ENCODE data around the gene TMEM144. TPM values are rescaled to one million over a fixed set of nuclear protein-coding genes. Genes with fewer than 3 reads are reported as not detected.

Gene TMEM144
- total RNA-seq, 4 donors from 2014 or later, result 3.7 to 9.3 (median 6.2) TPM

GRCh38 chr4:158297866-158298265 lies 87.6 kb downstream of the TMEM144 start:
- DNase-seq (ENCODE audit: low spot score in 2 of 2), result no peak
- WGBS, result 50% methylated on average over 3 of the region's 3 CpGs
- no peak for TF ChIP-seq CTCF (IDR thresholded peaks at IDR 0.05)
- no peak for TF ChIP-seq EP300 (IDR thresholded peaks at IDR 0.05)
- no peak for TF ChIP-seq POLR2AphosphoS5 (IDR thresholded peaks at IDR 0.05)
- no peak for TF ChIP-seq POLR2A (IDR thresholded peaks at IDR 0.05)

DNA sequence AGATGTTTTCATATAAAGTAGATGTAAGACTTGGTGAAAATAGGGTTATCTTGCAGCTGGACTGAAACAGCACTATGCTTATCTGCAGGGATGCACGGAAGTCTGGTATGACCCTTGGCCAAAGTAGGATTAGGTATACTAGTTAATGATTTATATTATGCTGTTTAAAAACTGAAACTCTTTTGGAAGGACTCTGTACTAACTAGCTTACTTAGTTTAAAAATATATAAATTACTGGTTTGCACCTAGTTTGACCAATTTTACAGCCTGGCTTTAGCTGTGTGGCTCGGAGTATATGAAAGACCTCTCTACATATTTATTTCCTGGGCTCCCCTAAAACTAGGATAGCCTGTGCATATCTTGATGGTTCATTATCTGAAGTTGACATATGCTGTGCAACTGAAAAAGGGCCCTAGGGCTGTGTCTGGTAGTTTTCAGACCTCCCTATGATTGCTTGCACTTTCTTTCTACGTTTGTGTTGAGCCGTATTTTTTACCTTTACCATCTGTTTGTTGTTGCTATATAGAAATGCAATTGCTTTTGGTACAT lies 89.2 kb downstream of the TMEM144 start:
- Histone ChIP-seq H3K36me3 (no peaks in the 10 kb centered on the region), H3K27ac (no peak overlapping the region), H3K4me1 (peaks cover 12% of the 10 kb centered on the region), H3K27me3 (no peaks in the 10 kb centered on the region), H3K4me3 (no peak overlapping the region), H3K9me3 (no peaks in the 10 kb centered on the region)
- TF ChIP-seq EP300 (IDR thresholded peaks at IDR 0.05), result no peak
- no peak for TF ChIP-seq POLR2AphosphoS5 (IDR thresholded peaks at IDR 0.05)
- no peak for TF ChIP-seq CTCF (IDR thresholded peaks at IDR 0.05)
- no peak for TF ChIP-seq POLR2A (IDR thresholded peaks at IDR 0.05)
- DNase-seq (ENCODE audit: low spot score in 2 of 2), result no peak
- 73% methylated on average over 4 of the region's 4 CpGs for WGBS

More at GRCh38 chr4:158297866-158298265, 87.6 kb downstream of the TMEM144 start:
- no peak overlapping the region for H3K27ac ChIP-seq
- no peaks in the 10 kb centered on the region for H3K27me3 ChIP-seq
- peaks cover 10% of the 10 kb centered on the region for H3K4me1 ChIP-seq
- no peaks in the 10 kb centered on the region for H3K36me3 ChIP-seq
- no peak overlapping the region for H3K4me3 ChIP-seq
- H3K9me3 ChIP-seq, result peaks cover 3% of the 10 kb centered on the region

GRCh38 chr4:158300012-158300411 lies 89.7 kb downstream of the TMEM144 start:
- peaks cover 12% of the 10 kb centered on the region for H3K4me1 ChIP-seq
- 76% methylated on average over 3 of the region's 3 CpGs for WGBS
- no peaks in the 10 kb centered on the region for H3K27me3 ChIP-seq
- TF ChIP-seq CTCF (IDR thresholded peaks at IDR 0.05) (no peak), POLR2AphosphoS5 (IDR thresholded peaks at IDR 0.05) (no peak), POLR2A (IDR thresholded peaks at IDR 0.05) (no peak), EP300 (IDR thresholded peaks at IDR 0.05) (no peak)
- H3K9me3 ChIP-seq, result no peaks in the 10 kb centered on the region
- H3K36me3 ChIP-seq, result no peaks in the 10 kb centered on the region
- DNase-seq (ENCODE audit: low spot score in 2 of 2), result no peak
- H3K27ac ChIP-seq, result no peak overlapping the region
- no peak overlapping the region for H3K4me3 ChIP-seq

- Histone ChIP-seq H3K9me3 (no peaks in the 10 kb centered on the region), H3K4me1 (peaks cover 12% of the 10 kb centered on the region), H3K27me3 (no peaks in the 10 kb centered on the region), H3K4me3 (no peak overlapping the region), H3K36me3 (no peaks in the 10 kb centered on the region), H3K27ac (no peak overlapping the region)
- DNase-seq (ENCODE audit: low spot score in 2 of 2), result no peak
- TF ChIP-seq POLR2AphosphoS5 (IDR thresholded peaks at IDR 0.05) (no peak), EP300 (IDR thresholded peaks at IDR 0.05) (no peak), POLR2A (IDR thresholded peaks at IDR 0.05) (no peak)
- 35% methylated on average over 2 of the region's 2 CpGs for WGBS
Observed at GRCh38 chr4:158302076-158302866, 92.0 kb downstream of the TMEM144 start.

GRCh38 chr4:158304694-158305093 lies 94.4 kb downstream of the TMEM144 start:
- Histone ChIP-seq H3K4me3 (no peak overlapping the region), H3K27me3 (no peaks in the 10 kb centered on the region), H3K9me3 (no peaks in the 10 kb centered on the region), H3K4me1 (peaks cover 12% of the 10 kb centered on the region), H3K36me3 (no peaks in the 10 kb centered on the region), H3K27ac (no peak overlapping the region)
- DNase-seq (ENCODE audit: low spot score in 2 of 2), result no peak
- no peak for TF ChIP-seq CTCF (IDR thresholded peaks at IDR 0.05)
- TF ChIP-seq POLR2AphosphoS5 (IDR thresholded peaks at IDR 0.05), result no peak
- no peak for TF ChIP-seq EP300 (IDR thresholded peaks at IDR 0.05)
- 97% methylated on average over 1 of the region's 1 CpG for WGBS

Other genes with a start within 250 kb of the TMEM144 start
- gene GASK1B, start 37.5 kb upstream of the TMEM144 start, total RNA-seq, result 10 to 100 TPM in 1 of 4 donors, 1 to 10 TPM in 3; 4.6 to 12.6 (median 7.6) TPM